Measurements from ENCODE around the gene GNG13.

The GNG13 gene

GRCh38 chr16:765488-765865 lies 35.1 kb downstream of the GNG13 start:
- no peak overlapping the region for H3K4me3 ChIP-seq (ENCODE audit: low read depth, low read length)
- no peak for TF ChIP-seq CTCF (IDR thresholded peaks at IDR 0.05; ENCODE audit: low read depth, low read length, missing control alignments)
- in situ Hi-C loops (cut with HindIII; ENCODE audit: low sequenced_read_pairs), result no loop called here
- no peak for DNase-seq (ENCODE audit: low read depth)

GRCh38 chr16:764848-765487 lies 35.6 kb downstream of the GNG13 start:
- in situ Hi-C loops (cut with HindIII; ENCODE audit: low sequenced_read_pairs), result no loop called here
- TF ChIP-seq CTCF (IDR thresholded peaks at IDR 0.05; ENCODE audit: low read depth, low read length, missing control alignments), result no peak
- DNase-seq (ENCODE audit: low read depth), result no peak
- no peak overlapping the region for H3K4me3 ChIP-seq (ENCODE audit: low read depth, low read length)

GRCh38 chr16:764184-764750 lies 36.3 kb downstream of the GNG13 start:
- H3K4me3 ChIP-seq (ENCODE audit: low read depth, low read length), result no peak overlapping the region
- no peak for TF ChIP-seq CTCF (IDR thresholded peaks at IDR 0.05; ENCODE audit: low read depth, low read length, missing control alignments)
- DNase-seq (ENCODE audit: low read depth), result no peak
- in situ Hi-C loops (cut with HindIII; ENCODE audit: low sequenced_read_pairs), result no loop called here

GRCh38 chr16:763369-764183 lies 37.0 kb downstream of the GNG13 start:
- in situ Hi-C loops (cut with HindIII; ENCODE audit: low sequenced_read_pairs), result no loop called here
- no peak for DNase-seq (ENCODE audit: low read depth)
- H3K4me3 ChIP-seq (ENCODE audit: low read depth, low read length), result no peak overlapping the region
- TF ChIP-seq CTCF (IDR thresholded peaks at IDR 0.05; ENCODE audit: low read depth, low read length, missing control alignments), result no peak

GRCh38 chr16:762595-763268 lies 37.8 kb downstream of the GNG13 start:
- in situ Hi-C loops (cut with HindIII; ENCODE audit: low sequenced_read_pairs), result no loop called here
- TF ChIP-seq CTCF (IDR thresholded peaks at IDR 0.05; ENCODE audit: low read depth, low read length, missing control alignments), result no peak
- no peak overlapping the region for H3K4me3 ChIP-seq (ENCODE audit: low read depth, low read length)
- no peak for DNase-seq (ENCODE audit: low read depth)

Data from astrocyte of the cerebellum (primary cell).